Adipocyte (in vitro differentiated cells): ENCODE results near the gene ZMYM1.
"Not testable (repeated sequence)": the region's sequence is repeated elsewhere in the genome, so short reads cannot be mapped to it uniquely, and the experiment has no call there.

Source experiments
- DNase-seq: peaks from one replicate; pipeline ENCODE4 v3.0.0-alpha.2; 2015; ENCODE audit warnings: low read depth
- H3K27me3 ChIP-seq: replicated peaks from 2 replicates; pipeline ENCODE4 v1.7.0; 2013; ENCODE audit warnings: mild to moderate bottlenecking, low read length, moderate library complexity; ENCODE audit not compliant: control insufficient read depth, insufficient read depth
- H3K36me3 ChIP-seq: 2 replicates; pipeline ENCODE4 v1.7.0; 2013; ENCODE audit warnings: low read length, mild to moderate bottlenecking, moderate library complexity; ENCODE audit not compliant: control insufficient read depth, insufficient read depth, severe bottlenecking
- H3K4me1 ChIP-seq: 2 replicates; pipeline ENCODE4 v1.7.0; 2013; ENCODE audit warnings: mild to moderate bottlenecking, low read length, moderate library complexity; ENCODE audit not compliant: control insufficient read depth, insufficient read depth
- H3K4me3 ChIP-seq: 2 replicates; pipeline ENCODE4 v1.7.0; 2013; ENCODE audit warnings: mild to moderate bottlenecking, low read length, moderate library complexity
- H3K9ac ChIP-seq: 2 replicates; pipeline ENCODE4 v1.7.0; 2013; ENCODE audit warnings: mild to moderate bottlenecking, low read length, moderate library complexity
- H3K9me3 ChIP-seq: 2 replicates; pipeline ENCODE4 v1.7.0; 2013; ENCODE audit warnings: mild to moderate bottlenecking, low read length, moderate library complexity; ENCODE audit not compliant: control insufficient read depth

Gene ZMYM1

DNA sequence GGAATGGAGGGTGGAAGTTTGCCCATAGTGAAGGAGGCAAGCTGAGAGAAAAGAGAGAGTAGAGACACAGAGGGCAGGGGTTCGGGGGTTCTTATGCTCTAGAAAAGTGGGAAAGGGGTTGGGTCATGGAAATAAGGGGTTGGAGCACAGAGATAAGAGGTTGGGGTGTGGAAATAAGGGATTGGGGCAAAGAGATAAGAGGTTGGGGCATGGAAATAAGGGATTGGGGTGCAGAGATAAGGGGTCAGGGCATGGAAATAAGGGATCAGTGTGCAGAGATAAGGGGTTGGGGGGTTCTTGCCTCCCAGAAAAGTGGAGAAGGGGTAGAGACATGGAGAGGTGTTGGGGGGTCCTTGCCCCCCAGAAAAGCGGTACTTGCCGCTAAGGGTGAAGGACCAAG lies 57.6 kb downstream of the ZMYM1 start:
- no peaks in the 10 kb centered on the region for H3K36me3 ChIP-seq
- H3K9me3 ChIP-seq, result no peaks in the 10 kb centered on the region
- H3K27me3 ChIP-seq, result no peaks in the 10 kb centered on the region
- no peak overlapping the region for H3K4me3 ChIP-seq
- H3K4me1 ChIP-seq, result no peaks in the 10 kb centered on the region
- no peak overlapping the region for H3K9ac ChIP-seq
- DNase-seq, result no peak

DNA sequence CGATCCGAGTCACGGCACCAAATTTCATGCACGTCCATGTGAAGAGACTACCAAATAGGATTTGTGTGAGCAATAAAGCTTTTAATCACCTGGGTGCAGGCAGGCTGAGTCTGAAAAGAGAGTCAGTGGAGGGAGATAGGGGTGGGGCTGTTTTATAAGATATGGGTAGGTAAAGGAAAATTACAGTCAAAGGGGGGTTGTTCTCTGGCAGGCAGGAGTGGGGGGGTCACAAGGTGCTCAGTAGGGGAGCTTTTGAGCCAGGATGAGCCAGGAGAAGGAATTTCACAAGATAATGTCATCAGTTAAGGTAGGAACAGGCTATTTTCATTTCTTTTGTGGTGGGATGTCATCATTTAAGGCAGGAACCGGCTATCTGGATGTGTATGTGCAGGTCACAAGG lies 58.4 kb downstream of the ZMYM1 start:
- not testable (repeated sequence) for H3K4me1 ChIP-seq, H3K9ac ChIP-seq, H3K36me3 ChIP-seq, H3K27me3 ChIP-seq, DNase-seq, H3K9me3 ChIP-seq, H3K4me3 ChIP-seq

DNA sequence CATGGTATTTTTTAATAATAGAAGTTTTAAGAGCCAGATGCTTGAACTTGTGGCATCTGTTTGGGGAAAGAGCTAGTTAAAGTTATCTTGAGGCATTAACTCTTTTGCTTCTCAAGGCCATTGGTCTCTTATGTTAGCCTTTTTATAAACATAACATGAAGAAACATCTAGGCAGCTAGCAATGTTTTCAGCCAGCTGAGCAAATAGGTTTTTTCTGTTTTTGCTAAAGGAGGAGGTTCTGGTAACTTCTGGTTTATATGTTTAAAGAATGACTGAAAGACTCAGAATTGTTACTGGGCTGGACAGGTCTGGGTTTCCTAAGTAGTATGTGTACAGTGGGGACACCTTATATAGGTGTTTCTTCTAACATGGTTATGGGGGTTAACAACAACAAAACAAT lies 63.1 kb downstream of the ZMYM1 start:
- not testable (repeated sequence) for H3K9me3 ChIP-seq, H3K9ac ChIP-seq, H3K4me3 ChIP-seq, DNase-seq, H3K27me3 ChIP-seq, H3K4me1 ChIP-seq, H3K36me3 ChIP-seq

DNA sequence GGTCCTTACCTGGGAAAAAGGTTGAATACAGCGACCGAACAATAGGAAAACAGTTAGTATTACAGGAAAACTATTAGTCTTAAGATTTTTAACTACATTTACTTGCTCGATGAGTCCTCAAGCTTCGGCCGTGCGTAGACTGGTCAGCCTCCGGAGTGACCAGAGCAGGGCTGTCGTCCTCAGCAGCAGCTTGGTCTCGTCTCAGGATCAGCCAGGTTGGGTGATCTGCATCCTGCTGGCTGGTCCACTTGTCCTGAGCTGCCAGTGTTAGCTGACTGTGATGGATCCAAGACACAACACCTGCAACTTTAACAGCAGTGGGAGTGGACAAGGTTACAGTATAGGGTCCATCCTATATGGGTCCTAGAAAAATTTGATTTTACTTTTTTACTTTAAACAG lies 63.5 kb downstream of the ZMYM1 start:
- H3K36me3 ChIP-seq, DNase-seq, H3K27me3 ChIP-seq, H3K4me3 ChIP-seq, H3K9me3 ChIP-seq, H3K4me1 ChIP-seq, H3K9ac ChIP-seq: not testable (repeated sequence)

DNA sequence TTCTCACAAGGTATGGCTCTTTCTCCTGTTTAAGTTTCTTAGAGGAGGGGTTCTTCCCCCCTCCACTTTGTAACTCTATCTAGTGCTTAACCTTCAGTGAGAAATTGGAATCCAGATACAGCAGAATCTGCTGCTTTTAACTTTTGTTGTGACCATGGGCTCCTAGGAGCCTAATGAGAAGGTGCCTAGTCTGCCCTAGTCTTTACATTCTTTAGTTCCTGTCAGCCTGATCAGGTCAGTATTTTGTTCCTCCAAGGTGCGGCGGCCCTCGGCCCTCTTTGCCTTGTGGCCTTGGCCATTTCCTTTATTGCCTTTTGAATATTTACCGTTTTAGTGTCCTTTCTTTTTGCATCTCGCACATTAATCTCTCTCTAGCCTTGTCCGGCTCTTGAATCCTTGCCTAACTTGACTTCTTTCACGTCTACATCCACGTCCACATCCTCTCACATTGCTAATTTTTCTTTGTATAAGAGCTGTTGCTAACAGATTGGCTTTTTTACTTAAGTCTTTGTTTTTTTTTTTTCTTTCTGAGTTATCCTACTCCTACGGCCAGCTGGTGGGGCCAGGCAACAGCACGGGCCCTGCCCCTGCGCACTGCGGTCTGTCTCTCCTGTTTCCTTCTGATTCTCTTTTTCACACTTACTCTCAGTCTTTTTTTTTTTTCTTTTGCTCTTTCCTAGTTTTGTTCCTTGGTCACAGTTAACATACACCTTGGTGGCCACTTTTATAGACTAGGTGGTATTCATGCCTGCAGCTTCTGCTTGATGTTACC lies 64.7 kb downstream of the ZMYM1 start:
- no peak for DNase-seq
- H3K9ac ChIP-seq, result no peak overlapping the region
- no peak overlapping the region for H3K4me3 ChIP-seq
- no peaks in the 10 kb centered on the region for H3K4me1 ChIP-seq
- H3K9me3 ChIP-seq, result no peaks in the 10 kb centered on the region
- no peaks in the 10 kb centered on the region for H3K36me3 ChIP-seq
- no peaks in the 10 kb centered on the region for H3K27me3 ChIP-seq

DNA sequence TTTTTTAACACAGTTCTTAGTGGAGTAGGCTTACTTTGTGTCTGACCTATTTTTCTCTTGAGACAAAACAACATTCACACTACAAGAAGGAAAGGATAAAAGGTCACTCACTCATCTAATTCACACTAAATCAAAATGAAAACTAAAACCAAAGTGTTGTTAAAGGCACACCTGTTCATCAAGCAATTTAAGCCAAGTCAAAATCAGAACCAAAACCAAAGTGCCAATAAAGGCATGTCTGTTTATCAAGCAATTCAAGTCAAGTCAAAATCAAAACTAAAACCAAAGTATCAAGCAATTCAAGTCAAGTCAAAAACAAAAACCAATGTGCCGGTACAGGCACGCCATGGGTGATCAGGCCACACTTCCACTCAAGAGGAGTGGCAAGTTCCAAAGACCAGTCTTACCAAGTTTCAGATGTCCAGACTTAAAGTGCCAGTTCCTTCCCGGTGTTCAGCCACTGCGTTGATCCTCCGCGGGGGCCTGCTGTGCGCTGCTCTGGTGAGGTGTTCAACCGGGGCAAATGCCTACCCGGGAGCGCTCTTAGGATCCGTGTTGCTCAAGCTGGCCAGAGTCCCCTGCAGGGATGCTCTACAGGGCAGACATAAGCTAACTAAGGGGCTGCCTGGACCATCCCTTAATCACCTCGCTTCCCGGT lies 66.8 kb downstream of the ZMYM1 start:
- not testable (repeated sequence) for H3K4me3 ChIP-seq, DNase-seq, H3K36me3 ChIP-seq, H3K9ac ChIP-seq, H3K27me3 ChIP-seq, H3K4me1 ChIP-seq, H3K9me3 ChIP-seq

DNA sequence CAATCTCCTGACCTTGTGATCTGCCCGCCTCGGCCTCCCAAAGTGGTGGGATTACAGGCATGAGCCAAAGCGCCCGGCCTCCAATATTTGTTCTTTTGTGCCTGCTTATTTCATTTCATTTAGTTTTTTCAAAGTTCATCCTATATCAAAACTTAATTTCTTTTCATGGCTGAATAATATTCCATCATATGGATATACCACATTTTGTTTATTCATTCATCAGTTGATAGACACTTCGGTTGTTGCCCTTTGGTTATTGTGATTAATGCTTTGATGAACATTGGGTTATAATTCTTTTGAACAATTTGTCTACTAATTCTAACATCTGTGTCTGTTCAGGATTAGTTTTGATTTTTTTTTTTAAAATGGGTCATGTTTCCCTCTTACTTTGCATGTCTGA lies 72.0 kb downstream of the ZMYM1 start:
- no peaks in the 10 kb centered on the region for H3K27me3 ChIP-seq
- no peak overlapping the region for H3K9ac ChIP-seq
- no peaks in the 10 kb centered on the region for H3K9me3 ChIP-seq
- DNase-seq, result no peak
- no peaks in the 10 kb centered on the region for H3K4me1 ChIP-seq
- no peaks in the 10 kb centered on the region for H3K36me3 ChIP-seq
- H3K4me3 ChIP-seq, result no peak overlapping the region

DNA sequence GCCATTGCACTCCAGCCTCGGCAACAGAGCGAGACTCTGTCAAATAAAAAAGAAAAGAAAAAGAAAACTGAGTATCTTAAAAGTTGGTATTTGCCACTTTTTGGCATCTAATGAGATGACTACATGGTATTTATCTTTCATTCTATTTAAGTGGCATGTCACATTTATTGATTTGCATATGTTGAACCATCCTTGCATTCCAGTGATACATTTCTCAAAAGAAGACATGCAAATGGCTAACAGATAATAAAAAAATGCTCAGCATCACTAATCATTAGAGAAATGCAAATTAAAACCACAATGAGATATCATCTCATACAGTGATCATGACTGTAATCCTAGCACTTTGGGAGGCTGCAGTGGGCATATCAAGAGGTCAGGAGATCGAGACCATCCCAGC lies 85.7 kb downstream of the ZMYM1 start:
- Histone ChIP-seq H3K27me3 (no peaks in the 10 kb centered on the region), H3K4me1 (no peaks in the 10 kb centered on the region), H3K36me3 (no peaks in the 10 kb centered on the region), H3K4me3 (no peak overlapping the region), H3K9ac (no peak overlapping the region), H3K9me3 (peaks cover 6% of the 10 kb centered on the region)
- no peak for DNase-seq
